Thoracic aorta (tissue), 2 donors: Measurements from ENCODE around the gene SORCS1. TPM values are rescaled to one million over a fixed set of nuclear protein-coding genes. Genes with fewer than 3 reads are reported as not detected.

Experiments
- ATAC-seq: fragments of 150-250 bp; one replicate; pipeline ENCODE4 v1.8.0; 2017; ENCODE audit warnings: low read depth; ENCODE audit not compliant: insufficient number of reproducible peaks, low FRiP score
- DNase-seq: peaks from one replicate; pipeline ENCODE4 v3.0.0-alpha.2; 2020; ENCODE audit warnings: low spot score
- H3K27ac ChIP-seq, 2 donors: fragments of 200-600 bp; sonication (generic); 1 replicate in 1 of 2; 2 replicates in 1 of 2; pipeline ENCODE4 v1.5.1; 2016; ENCODE audit warnings: mild to moderate bottlenecking in 2 of 2, moderate library complexity in 2 of 2
- H3K27me3 ChIP-seq: fragments of 200-600 bp; sonication (generic); replicated peaks from 2 replicates; pipeline ENCODE4 v1.6.0; 2016; ENCODE audit warnings: mild to moderate bottlenecking; ENCODE audit not compliant: insufficient read depth
- H3K36me3 ChIP-seq: fragments of 200-600 bp; sonication (generic); one replicate; pipeline ENCODE4 v1.5.1; 2016
- H3K4me1 ChIP-seq, 2 donors: fragments of 200-600 bp; sonication (generic); 1 replicate in 1 of 2; 2 replicates in 1 of 2; pipeline versions ENCODE4 v1.5.1 to v1.6.0; 2016; ENCODE audit warnings: low read depth in 2 of 2, mild to moderate bottlenecking in 1 of 2; ENCODE audit not compliant: control insufficient read depth in 1 of 2
- H3K4me3 ChIP-seq: fragments of 200-600 bp; sonication (generic); 2 replicates; pipeline ENCODE4 v1.5.1; 2016; ENCODE audit warnings: mild to moderate bottlenecking
- H3K9me3 ChIP-seq: fragments of 200-600 bp; sonication (generic); 2 replicates; pipeline ENCODE4 v1.5.1; 2016
- CTCF ChIP-seq: fragments of 200-600 bp; sonication (generic); IDR thresholded peaks from one replicate; pipeline ENCODE4 v1.5.1; 2019; ENCODE audit warnings: antibody characterized with exemption
- total RNA-seq, 2 donors: library from RNA; depleted of rRNA; stranded (reverse); fragments of >200 nt; gene quantifications; one replicate each; pipeline versions ENCODE4 v1.1.0 to v1.2.3, GENCODE V29; 2016

The SORCS1 gene
- total RNA-seq, 2 donors from 2014 or later = 0.27 to 1.1 TPM

- no peak overlapping the region for H3K27ac ChIP-seq
- H3K9me3 ChIP-seq = no peaks in the 10 kb centered on the region
- H3K36me3 ChIP-seq = no peaks in the 10 kb centered on the region
- DNase-seq (no peak), ATAC-seq (no peak)
- H3K27me3 ChIP-seq = no peaks in the 10 kb centered on the region
- no peaks in the 10 kb centered on the region for H3K4me1 ChIP-seq
- no peak overlapping the region for H3K4me3 ChIP-seq
- TF ChIP-seq CTCF = no peak
These were observed 4.6 kb downstream of the SORCS1 start for GRCh38 chr10:107159871-107160270.

GRCh38 chr10:107157071-107157470 is 7.4 kb downstream of the SORCS1 start:
- no peak for TF ChIP-seq CTCF
- ATAC-seq (no peak), DNase-seq (no peak)
- H3K27ac ChIP-seq = no peak overlapping the region
- H3K36me3 ChIP-seq = no peaks in the 10 kb centered on the region
- H3K9me3 ChIP-seq = no peaks in the 10 kb centered on the region
- no peaks in the 10 kb centered on the region for H3K4me1 ChIP-seq
- no peak overlapping the region for H3K4me3 ChIP-seq
- no peaks in the 10 kb centered on the region for H3K27me3 ChIP-seq

GRCh38 chr10:107152087-107152486 is 12.4 kb downstream of the SORCS1 start:
- ATAC-seq (no peak), DNase-seq (no peak)
- no peaks in the 10 kb centered on the region for H3K36me3 ChIP-seq
- no peak overlapping the region for H3K4me3 ChIP-seq
- no peaks in the 10 kb centered on the region for H3K27me3 ChIP-seq
- H3K9me3 ChIP-seq = no peaks in the 10 kb centered on the region
- no peaks in the 10 kb centered on the region for H3K4me1 ChIP-seq
- no peak for TF ChIP-seq CTCF
- H3K27ac ChIP-seq = no peak overlapping the region

GRCh38 chr10:107148906-107149305 is 15.6 kb downstream of the SORCS1 start:
- H3K27ac ChIP-seq = no peak overlapping the region
- TF ChIP-seq CTCF = no peak
- H3K4me3 ChIP-seq = no peak overlapping the region
- no peaks in the 10 kb centered on the region for H3K9me3 ChIP-seq
- H3K27me3 ChIP-seq = no peaks in the 10 kb centered on the region
- ATAC-seq (no peak), DNase-seq (no peak)
- no peaks in the 10 kb centered on the region for H3K36me3 ChIP-seq
- H3K4me1 ChIP-seq = no peaks in the 10 kb centered on the region

GRCh38 chr10:107144490-107144889 is 20.0 kb downstream of the SORCS1 start:
- Histone ChIP-seq H3K4me3 (no peak overlapping the region), H3K4me1 (no peaks in the 10 kb centered on the region), H3K9me3 (no peaks in the 10 kb centered on the region), H3K27me3 (no peaks in the 10 kb centered on the region), H3K36me3 (no peaks in the 10 kb centered on the region), H3K27ac (no peak overlapping the region)
- ATAC-seq (no peak), DNase-seq (no peak)
- no peak for TF ChIP-seq CTCF
